HFF-Myc (cell line): ENCODE data around the gene CTNND2.

Source experiments
- DNase-seq: peaks from one replicate; pipeline ENCODE4 v3.0.0-alpha.2; 2011; ENCODE audit warnings: low read depth; ENCODE audit errors: extremely low read depth
- H3K4me3 ChIP-seq: replicated peaks from 2 replicates; pipeline ENCODE4 v1.5.1; 2011; ENCODE audit warnings: low read depth, mild to moderate bottlenecking, control low read depth, low read length
- CTCF ChIP-seq: IDR thresholded peaks from 2 replicates; pipeline ENCODE4 v1.5.1; 2012; ENCODE audit warnings: mild to moderate bottlenecking, low read depth, low read length, control low read depth; ENCODE audit errors: missing control alignments

CTNND2 gene

GRCh38 chr5:11904265-11904906, at the start of gene CTNND2:
TSS of gene CTNND2 (minus strand) at chr5:11904446. CDS start at chr5:11903853, 593 bp downstream.
- no peak within 1 kb of the TSS for H3K4me3 ChIP-seq
- no peak for TF ChIP-seq CTCF
- no peak for DNase-seq

- no peak overlapping the region for H3K4me3 ChIP-seq
- no peak for DNase-seq
- TF ChIP-seq CTCF = no peak
Measured at GRCh38 chr5:11946317-11946716, 42.1 kb upstream of the CTNND2 start.

- TF ChIP-seq CTCF = no peak
- no peak for DNase-seq
- no peak overlapping the region for H3K4me3 ChIP-seq
Measured at GRCh38 chr5:11941566-11941965, 37.3 kb upstream of the CTNND2 start.

DNA sequence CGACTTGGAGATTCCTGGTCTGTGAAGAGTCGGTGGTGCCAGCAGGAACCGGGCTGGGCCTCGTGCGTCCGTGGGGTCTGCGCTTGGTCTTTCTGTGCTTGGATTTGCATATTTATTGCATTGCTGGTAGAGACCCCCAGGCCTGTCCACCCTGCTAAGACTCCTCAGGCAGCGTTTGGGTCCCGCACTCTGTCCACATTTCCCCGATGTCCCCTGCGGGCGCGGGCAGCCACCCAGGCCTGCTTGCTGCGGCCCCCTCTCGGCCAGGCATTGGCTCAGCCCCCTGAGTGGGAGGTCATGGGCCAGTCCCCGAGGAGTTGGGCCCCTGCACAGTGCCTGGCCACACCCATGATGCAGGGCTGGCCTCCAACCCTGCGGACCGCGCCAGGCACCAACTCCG, 27.4 kb upstream of the CTNND2 start:
- no peak for DNase-seq
- no peak overlapping the region for H3K4me3 ChIP-seq
- no peak for TF ChIP-seq CTCF

DNA sequence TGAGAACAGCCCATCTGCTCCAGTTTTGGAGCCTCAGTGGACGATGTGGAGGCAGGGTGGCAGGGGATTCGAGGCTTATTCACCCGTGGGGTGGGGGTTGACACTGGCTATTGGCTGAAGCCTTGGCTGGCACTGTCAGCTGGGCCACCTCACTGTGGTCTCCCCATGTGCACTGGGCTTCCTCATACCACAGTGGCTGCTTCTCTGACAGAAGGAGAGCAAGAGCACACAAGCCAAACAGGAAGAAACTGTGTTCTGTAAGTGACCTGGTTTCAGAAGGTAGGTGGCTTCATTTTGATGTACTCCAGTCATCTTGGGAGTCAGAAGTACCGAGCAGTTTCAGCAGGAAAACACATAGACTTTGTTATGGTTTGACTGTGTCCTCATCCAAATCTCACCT, 24.7 kb upstream of the CTNND2 start:
- DNase-seq = no peak
- TF ChIP-seq CTCF = no peak
- no peak overlapping the region for H3K4me3 ChIP-seq

- no peak for TF ChIP-seq CTCF
- H3K4me3 ChIP-seq = no peak overlapping the region
- no peak for DNase-seq
Measured at GRCh38 chr5:11925701-11926100, 21.5 kb upstream of the CTNND2 start.

GRCh38 chr5:11922394-11922793, 18.1 kb upstream of the CTNND2 start:
- DNase-seq = no peak
- no peak overlapping the region for H3K4me3 ChIP-seq
- no peak for TF ChIP-seq CTCF
